NCI-H1436 (cell line): ENCODE data around the gene RTKN.
"Not testable (repeated sequence)": the region's sequence is repeated elsewhere in the genome, so short reads cannot be mapped to it uniquely, and the experiment has no call there.

Experiments
- DNase-seq: peaks from one replicate; lab custom pipeline; 2025; lab: John Stamatoyannopoulos, UW

RTKN gene

DNA sequence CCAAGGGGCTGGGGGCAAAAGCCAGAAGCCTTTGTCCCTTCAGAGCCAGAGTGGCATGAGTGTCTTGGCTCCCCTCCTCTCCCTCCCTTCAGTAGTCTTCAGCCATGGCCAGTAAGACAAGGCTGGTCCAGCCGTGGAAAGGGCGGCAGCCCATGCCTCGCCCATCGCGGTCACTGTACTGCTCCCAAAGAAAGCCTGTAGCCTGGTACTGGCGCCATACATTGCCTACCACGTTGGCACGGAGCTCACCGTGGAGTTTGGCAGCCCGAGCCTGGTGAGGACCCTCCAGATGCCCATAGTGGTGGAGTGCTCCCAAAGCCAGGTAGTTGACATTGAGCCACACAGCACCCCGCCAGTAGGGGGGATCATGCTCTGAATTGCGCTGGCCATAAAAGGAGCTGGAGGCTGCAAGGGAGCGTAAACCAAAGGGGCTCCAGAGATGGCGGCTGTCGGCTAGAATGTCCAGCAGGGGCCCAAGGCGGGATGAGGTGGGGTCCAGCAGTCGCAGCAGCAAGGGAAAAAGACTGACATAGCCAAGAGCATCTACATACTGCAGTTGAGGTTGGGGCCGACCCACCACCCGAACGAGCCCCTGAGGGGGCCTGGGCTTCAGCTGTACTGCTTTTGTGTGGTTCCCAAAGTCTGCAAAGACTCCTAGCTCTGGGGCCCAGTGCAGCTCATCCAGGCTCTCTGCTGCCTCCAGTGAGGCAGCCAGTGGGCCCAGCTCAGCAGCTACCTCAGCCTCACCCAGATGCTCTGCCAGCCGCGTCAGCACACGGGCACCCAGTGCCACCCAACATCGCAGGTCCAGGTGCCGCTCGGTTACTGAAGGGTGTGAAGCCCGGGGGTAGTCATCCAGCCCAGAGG lies 19.7 kb upstream of the RTKN start:
- DNase-seq: no peak

- not testable (repeated sequence) for DNase-seq
Measured at GRCh38 chr2:74460187-74460586, 18.4 kb upstream of the RTKN start.

DNA sequence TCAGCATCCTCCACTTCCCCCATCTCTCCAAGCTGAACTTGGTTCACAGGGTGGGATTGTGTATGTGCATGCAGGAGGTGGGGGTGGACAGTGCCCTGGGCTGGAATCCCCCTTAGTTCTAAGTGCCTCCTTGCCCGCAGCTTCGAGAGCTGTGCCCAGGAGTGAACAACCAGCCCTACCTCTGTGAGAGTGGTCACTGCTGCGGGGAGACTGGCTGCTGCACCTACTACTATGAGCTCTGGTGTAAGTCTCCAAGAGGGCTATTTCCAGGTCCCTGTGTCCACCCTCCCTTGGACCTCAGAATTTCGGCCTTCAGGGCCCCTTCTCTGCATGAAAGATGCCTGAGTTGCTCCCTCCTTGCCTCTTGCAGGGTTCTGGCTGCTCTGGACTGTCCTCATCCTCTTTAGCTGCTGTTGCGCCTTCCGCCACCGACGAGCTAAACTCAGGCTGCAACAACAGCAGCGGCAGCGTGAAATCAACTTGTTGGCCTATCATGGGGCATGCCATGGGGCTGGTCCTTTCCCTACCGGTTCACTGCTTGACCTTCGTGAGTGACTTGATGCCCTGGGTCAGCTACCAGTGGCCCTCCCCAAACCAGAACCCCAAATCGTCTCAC lies 17.9 kb upstream of the RTKN start:
- DNase-seq: not testable (repeated sequence)

- DNase-seq: no peak
Measured at GRCh38 chr2:74458938-74459363, 17.2 kb upstream of the RTKN start.

DNA sequence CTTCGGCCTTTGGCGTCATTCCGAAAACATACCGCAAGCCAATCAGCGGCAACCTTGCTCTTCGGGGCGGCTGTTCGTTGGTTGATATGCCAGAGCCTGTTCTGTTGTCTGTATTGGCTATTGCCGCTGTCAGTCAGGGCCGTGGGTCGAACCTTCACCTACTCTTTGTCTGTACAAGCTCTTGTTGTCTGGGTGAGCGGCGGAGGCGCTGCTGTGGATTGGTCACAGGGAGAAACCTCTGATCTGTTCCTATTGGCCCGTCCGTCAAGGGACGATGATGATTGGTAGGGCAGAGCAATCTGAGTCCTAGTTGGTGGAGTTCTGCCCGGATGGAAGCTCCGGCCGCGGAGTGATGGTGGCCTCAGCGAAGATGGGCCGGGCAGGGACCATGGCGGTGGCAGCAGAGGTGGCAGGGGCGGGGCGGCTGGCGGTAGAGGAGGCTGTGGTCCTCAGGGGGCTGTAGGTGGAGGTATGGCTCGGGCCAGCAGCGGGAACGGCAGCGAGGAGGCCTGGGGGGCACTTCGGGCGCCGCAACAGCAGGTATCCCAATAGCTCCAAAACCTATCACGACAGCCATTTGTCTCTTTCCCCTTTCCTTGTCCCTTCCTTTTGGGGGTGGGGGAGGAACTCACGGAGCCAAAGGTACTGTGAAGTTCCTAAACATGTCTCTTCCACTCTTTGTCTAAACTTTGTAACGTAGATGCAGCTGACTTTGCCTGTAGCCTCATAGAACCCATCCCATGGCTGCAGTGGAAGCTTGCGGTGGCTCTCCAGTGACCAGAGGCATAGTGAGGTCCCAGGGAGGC lies 16.6 kb upstream of the RTKN start, which contains the start of gene WBP1:
Gene WBP1, plus strand, starts transcription at position 307 of the 806 bp plus-strand sequence. Its CDS starts 165 bp downstream, at position 472.
- peak; percentile 99 for DNase-seq

GRCh38 chr2:74457549-74458131 lies 15.9 kb upstream of the RTKN start:
- DNase-seq: peak; percentile 66

DNA sequence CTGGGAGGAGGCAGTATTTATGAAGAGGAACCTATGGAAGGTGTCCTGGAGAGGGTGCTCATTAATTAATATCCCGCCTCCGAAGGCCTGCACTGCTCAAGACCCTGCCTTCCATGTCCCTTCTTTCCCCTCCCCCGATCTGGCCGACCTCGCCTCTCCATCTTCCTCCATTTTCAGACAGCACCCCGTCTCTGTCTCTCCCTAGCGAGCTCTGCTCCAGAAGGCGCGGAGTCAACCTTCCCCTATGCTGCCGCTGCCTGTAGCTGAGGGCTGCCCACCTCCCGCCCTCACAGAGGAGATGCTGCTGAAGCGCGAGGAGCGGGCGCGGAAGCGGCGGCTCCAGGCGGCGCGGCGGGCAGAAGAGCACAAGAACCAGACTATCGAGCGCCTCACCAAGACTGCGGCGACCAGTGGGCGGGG lies 15.4 kb upstream of the RTKN start:
- DNase-seq: no peak

DNA sequence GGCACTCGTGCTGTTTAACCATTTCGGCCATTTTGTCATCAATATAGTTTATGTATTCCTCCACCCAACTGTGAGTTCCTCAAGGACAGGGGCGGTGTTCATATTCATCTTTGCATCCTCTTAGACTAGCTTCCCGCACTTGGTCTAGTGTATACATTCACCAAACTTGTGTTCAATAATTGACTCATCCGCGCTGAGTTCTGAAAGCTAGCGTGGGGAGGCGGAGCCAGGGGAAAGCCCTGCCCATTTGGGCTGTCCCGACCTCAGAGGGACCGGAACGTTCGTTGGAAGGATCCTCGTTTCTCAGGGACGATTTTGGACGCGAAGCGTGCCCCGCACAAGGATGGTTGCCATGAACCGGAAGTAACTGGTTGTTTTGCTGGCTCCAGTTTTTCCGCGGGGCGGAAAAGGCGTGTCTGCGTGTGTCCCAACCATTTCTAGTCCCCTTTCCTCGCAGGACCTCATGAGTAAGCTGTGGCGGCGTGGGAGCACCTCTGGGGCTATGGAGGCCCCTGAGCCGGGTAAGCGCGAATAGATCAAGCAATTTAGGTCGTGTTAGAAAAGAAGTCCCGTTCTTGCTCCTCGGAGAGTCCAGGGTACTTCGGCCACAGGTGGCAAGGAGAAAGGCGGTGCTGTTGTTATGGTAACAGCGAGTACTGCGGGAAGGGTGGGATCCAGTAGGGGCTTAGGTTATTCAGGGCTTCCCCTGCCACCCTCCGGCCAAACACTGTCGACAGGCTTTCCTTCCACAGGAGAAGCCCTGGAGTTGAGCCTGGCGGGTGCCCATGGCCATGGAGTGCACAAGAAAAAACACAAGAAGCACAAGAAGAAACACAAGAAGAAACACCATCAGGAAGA lies 13.1 kb upstream of the RTKN start, which contains the start of gene INO80B:
Gene INO80B, plus strand, starts transcription at position 434 of the 858 bp plus-strand sequence. Its CDS starts 30 bp downstream, at position 464.
- peak; percentile 96 for DNase-seq

DNA sequence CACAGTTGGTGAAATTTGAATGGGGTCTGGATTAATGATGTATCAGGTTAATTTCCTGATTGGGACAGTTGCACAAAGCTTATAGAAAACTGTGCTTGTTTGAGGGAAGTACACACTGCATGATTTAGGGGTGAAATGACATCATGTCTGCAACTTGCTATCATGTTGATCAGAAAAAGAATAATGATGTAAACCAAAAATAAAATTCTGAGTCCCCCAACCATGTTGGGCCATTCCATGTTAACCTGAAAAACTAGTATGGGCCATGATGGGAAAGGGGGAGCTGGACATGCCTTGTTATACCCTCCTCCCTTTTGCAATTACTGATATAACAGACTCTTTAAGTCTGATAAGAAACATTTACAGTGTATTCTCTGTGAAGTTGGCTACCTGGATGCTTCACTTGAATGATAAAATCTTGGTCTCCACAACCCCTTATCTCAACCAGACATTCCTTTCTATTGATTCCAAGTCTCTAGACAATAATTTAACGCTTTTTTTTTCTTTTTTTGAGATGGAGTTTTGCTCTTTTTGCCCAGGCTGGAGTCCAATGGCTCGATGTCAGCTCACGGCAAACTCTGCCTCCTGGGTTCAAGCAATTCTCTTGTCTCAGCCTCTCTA lies 8.9 kb upstream of the RTKN start:
- no peak for DNase-seq

DNA sequence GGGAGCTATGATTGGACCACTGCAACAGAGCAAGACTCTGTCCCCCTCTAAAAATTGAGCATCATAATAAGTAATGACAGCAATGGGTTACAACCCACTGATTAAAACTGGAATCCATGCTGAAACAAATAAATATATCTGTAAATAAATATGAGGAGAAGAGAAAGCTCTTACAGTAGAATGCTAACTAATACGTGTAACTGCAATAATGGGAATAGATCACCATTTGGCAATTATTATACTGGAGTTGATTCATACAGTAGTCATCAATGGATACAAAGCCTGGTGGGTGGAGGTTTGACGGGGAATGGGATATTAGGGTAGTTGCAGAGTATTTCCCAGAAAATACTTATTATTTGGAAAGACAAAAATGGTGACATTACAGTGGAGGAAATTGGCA lies 7.0 kb upstream of the RTKN start:
- DNase-seq: no peak

GRCh38 chr2:74447230-74447999 lies 5.7 kb upstream of the RTKN start:
- no peak for DNase-seq

DNA sequence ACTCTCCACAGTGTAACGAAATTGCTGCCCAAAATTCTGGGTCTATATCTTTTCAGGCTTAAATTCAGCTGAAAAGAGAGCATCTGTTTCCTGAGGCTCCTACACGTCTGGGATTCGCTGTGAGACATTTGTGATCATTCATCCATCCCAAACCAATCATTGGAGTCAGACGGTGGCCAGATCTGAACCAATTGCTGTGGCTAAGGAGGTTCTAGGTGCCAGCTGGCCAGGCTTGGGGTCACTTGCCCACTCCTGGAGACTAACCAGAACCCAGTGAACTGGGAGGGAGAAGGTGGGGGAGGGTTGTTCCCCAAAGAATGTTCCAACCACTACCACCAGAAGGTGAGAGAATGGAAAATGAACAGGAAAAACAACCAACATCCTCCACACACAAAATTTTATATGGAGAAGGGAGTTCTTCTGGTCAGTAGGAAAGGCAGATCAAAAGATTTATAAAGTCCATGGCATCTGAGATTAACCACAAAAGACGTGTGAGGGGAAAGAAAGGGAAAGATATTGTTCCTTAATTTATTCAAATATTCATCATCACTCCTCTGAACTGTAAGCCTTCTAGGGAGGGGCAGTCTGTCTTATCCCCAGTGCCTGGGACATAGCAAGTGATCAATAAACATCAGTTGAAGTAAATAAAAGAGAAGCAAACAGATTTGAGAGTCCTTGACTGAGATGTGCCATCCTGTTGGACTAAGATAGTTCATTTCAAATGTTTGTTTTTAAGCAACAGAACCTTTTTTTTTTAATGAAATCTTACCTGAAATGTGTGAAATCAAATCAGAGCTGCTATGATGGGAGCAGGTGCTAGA lies 3.0 kb upstream of the RTKN start:
- no peak for DNase-seq

DNA sequence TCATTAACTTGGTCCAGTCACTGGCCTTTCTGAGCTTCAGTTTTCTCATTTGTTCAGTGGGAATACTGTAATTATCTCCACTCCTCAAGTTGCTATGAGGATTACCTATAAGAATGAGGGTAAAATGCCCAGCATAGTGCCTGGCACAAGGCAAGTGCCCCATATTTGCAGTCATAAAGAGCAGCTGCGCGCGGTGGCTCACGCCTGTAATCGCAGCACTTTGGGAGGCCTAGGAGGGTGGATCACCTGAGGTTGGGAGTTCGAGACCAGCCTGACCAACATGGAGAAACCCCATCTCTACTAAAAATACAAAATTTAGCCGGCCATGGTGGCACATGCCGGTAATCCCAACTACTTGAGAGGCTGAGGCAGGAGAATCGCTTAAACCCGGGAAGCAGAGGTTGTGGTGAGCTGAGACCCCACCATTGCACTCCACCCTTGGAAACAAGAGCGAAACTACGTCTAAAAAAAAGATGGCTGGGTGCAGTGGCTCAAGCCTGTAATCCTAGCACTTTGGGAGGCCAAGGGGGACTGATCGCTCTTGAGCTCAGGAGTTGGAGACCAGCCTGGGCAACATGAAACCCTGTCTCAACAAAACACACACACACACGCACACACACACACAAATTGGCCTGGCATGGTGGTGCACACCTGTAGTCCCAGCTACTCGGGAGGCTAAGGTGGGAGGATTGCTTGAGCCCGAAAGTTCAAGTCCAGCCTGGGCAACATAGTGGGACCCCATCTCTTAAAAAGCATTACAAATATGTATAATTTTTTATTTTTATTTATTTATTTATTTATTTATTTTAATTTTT lies 953 bp upstream of the RTKN start:
- DNase-seq: not testable (repeated sequence)

GRCh38 chr2:74441170-74441689 lies 507 bp downstream of the RTKN start:
- no peak for DNase-seq

DNA sequence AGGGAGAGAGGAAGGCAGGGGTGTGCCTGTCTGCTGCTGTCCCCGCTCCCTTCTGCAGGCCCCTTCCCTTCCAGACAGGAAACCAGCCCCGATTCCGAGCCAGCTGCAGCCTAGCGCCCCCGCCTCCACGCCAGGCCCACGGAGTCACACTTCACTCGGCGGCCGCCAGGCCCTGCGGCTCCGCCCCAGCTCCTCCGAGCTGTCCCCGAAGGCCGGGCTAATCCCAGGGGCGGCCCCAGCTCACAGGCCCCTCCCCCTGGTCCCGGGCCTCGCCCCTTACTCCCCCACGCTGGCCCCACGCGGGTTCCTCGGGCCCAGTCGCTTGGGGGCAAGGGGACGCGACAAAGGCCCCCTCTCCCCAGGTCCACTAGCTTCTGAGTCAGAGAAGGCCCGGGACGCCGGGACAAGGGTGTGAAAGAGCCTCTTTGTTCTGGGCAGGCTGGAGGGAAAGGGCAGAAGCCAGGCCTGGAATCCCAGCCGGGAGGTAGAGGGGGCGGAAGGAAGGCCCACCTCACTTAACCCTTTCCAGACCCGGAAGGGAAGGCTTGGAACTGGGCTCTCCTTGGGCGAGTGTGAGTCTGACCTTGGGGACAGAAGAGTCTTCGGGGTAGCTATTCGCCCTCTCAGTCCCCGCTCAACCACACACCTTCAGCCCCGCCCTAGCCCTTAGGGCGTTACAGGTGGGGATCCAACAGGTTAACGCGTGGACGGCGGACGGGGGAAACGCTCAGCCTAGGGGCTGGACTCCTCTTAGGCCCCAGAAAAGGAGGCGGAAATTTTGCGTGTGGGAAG lies 1.2 kb downstream of the RTKN start:
- DNase-seq: peak; percentile 72

DNA sequence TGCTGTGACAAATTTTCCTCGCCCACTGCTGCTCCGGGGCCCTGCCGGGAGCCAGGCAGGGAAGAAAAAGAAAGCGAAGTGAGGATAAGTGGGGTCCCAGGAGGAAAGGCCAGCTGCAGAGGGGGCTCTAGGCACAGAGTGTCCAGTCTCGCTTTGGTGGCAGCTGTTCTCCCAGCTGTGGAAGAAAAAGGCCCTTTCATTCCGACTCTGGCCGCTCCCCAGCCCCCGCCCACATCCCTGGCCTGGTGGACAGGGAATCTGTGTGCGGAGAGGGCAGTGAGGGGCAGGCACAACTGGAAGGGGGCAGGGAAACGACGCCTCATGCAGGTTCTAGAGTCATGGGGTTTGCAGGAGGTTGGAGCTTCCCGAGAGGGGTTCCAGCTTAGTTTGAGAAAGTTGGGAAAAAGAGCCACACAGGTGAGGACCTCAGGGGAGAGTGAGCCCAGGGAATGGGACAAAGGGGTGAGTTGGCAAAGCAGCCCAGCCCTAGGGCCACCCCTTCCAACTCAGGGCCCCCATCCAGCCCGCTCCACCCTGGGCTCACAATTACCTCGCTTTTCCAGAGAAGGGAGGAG lies 1.8 kb downstream of the RTKN start:
- DNase-seq: no peak

DNA sequence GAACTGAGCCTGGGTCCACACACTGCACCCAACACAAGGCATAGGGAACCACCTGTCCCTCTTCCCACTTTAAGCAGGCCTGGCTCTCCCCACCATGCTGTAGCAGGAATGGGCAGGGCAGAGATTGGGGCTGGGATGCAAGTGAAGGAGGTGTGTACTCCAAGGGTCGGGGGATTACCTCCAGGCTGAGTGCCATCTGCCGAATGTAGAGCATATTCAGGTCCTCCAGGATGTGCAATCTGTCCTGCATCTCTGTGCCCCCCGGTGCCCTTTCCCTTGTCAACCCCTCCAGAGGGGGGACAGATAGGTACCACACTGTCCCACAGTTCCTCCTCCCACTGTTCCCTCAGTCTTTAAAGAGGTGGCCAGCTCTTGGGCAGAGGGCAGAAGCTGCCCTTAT lies 2.4 kb downstream of the RTKN start:
- no peak for DNase-seq
